Measurements from ENCODE around the gene TYMP.

Gene TYMP

GRCh38 chr22:50529897-50530579, at the start of gene TYMP:
TYMP (minus strand) TSS chr22:50530012; CDS start chr22:50529709, 303 bp downstream.
- no peak for DNase-seq (ENCODE audit: low read depth)

- DNase-seq (ENCODE audit: low read depth) = no peak
Measured at GRCh38 chr22:50578776-50579310, 49.0 kb upstream of the TYMP start.

GRCh38 chr22:50577987-50578775, 48.4 kb upstream of the TYMP start, which contains the start of gene CPT1B:
CPT1B (minus strand) TSS chr22:50578427; CDS start chr22:50577915, 512 bp downstream.
- no peak for DNase-seq (ENCODE audit: low read depth)

- no peak for DNase-seq (ENCODE audit: low read depth)
Measured at GRCh38 chr22:50577697-50577986, 47.8 kb upstream of the TYMP start.

GRCh38 chr22:50576806-50577696, 47.2 kb upstream of the TYMP start:
- DNase-seq (ENCODE audit: low read depth) = no peak

- DNase-seq (ENCODE audit: low read depth) = no peak
Measured at GRCh38 chr22:50576070-50576469, 46.3 kb upstream of the TYMP start.

- DNase-seq (ENCODE audit: low read depth) = no peak
Measured at GRCh38 chr22:50575426-50575941, 45.7 kb upstream of the TYMP start.

GRCh38 chr22:50574383-50574755, 44.6 kb upstream of the TYMP start:
- no peak for DNase-seq (ENCODE audit: low read depth)

GRCh38 chr22:50573491-50574382, 43.9 kb upstream of the TYMP start:
- no peak for DNase-seq (ENCODE audit: low read depth)

GRCh38 chr22:50572965-50573364, 43.2 kb upstream of the TYMP start:
- DNase-seq (ENCODE audit: low read depth) = no peak

GRCh38 chr22:50571264-50572175, 41.7 kb upstream of the TYMP start:
- DNase-seq (ENCODE audit: low read depth) = no peak

- DNase-seq (ENCODE audit: low read depth) = no peak
Measured at GRCh38 chr22:50570861-50571260, 41.0 kb upstream of the TYMP start.

GRCh38 chr22:50569896-50570535, 40.2 kb upstream of the TYMP start:
- no peak for DNase-seq (ENCODE audit: low read depth)

GRCh38 chr22:50569041-50569459, 39.2 kb upstream of the TYMP start:
- DNase-seq (ENCODE audit: low read depth) = no peak

GRCh38 chr22:50568626-50569025, 38.8 kb upstream of the TYMP start:
- DNase-seq (ENCODE audit: low read depth) = no peak

GRCh38 chr22:50567721-50568252, 38.0 kb upstream of the TYMP start:
- no peak for DNase-seq (ENCODE audit: low read depth)

GRCh38 chr22:50564289-50564688, 34.5 kb upstream of the TYMP start:
- DNase-seq (ENCODE audit: low read depth) = no peak

GRCh38 chr22:50563413-50564160, 33.8 kb upstream of the TYMP start:
- DNase-seq (ENCODE audit: low read depth) = no peak
